GM12878 (cell line): ENCODE measurements around the gene ATP10D. TPM values are rescaled to one million over a fixed set of nuclear protein-coding genes. Genes with fewer than 3 reads are reported as not detected.

ENCODE experiments used
- BACH1 ChIP-seq: fragments of 450-650 bp; IDR thresholded peaks from 2 replicates; pipeline ENCODE4 v1.6.1; 2017; ENCODE audit warnings: mild to moderate bottlenecking, borderline replicate concordance
- CHD2 ChIP-seq: IDR thresholded peaks from 2 replicates; pipeline ENCODE4 v1.6.1; 2011; ENCODE audit warnings: low read depth, low read length, improper control_type of control experiment, borderline replicate concordance
- CUX1 ChIP-seq: IDR thresholded peaks from 2 replicates; pipeline ENCODE4 v1.6.1; 2012; ENCODE audit warnings: improper control_type of control experiment, low read depth, low read length; ENCODE audit not compliant: insufficient replicate concordance
- ELK1 ChIP-seq: IDR thresholded peaks from 2 replicates; pipeline ENCODE4 v1.6.1; 2012; ENCODE audit warnings: low read depth, low read length, improper control_type of control experiment
- ETV6 ChIP-seq, 2 experiments: fragments of 450-650 bp in 1 of 2; IDR thresholded peaks in 1 of 2; conservative IDR thresholded peaks in 1 of 2; 2 replicates each; pipeline ENCODE4 v1.6.1; 2014; ENCODE audit warnings: antibody characterized with exemption in 1 of 2, borderline replicate concordance in 1 of 2, low read depth in 1 of 2, mild to moderate bottlenecking in 1 of 2, moderate library complexity in 1 of 2
- HCFC1 ChIP-seq: fragments of 150-350 bp; IDR thresholded peaks from 2 replicates; pipeline ENCODE4 v1.6.1; 2014; ENCODE audit warnings: low read length
- MTA2 ChIP-seq: fragments of 450-650 bp; IDR thresholded peaks from 2 replicates; pipeline ENCODE4 v1.6.1; 2016; ENCODE audit warnings: low read depth, mild to moderate bottlenecking, moderate library complexity
- NFYA ChIP-seq: IDR thresholded peaks from 2 replicates; pipeline ENCODE4 v1.6.1; 2011; ENCODE audit warnings: low read depth, mild to moderate bottlenecking, low read length, improper control_type of control experiment, borderline replicate concordance
- RAD51 ChIP-seq: fragments of 450-650 bp; IDR thresholded peaks from 2 replicates; pipeline ENCODE4 v1.6.1; 2016; ENCODE audit warnings: moderate library complexity, mild to moderate bottlenecking, inconsistent platforms
- RBBP5 ChIP-seq: fragments of 200-600 bp; sonication (generic); conservative IDR thresholded peaks from 2 replicates; pipeline ENCODE4 v1.6.1; 2016
- SMAD1 ChIP-seq: fragments of 450-650 bp; IDR thresholded peaks from 2 replicates; pipeline ENCODE4 v1.6.1; 2018; ENCODE audit warnings: mild to moderate bottlenecking, low read depth; ENCODE audit not compliant: partially characterized antibody
- SMAD5 ChIP-seq: IDR thresholded peaks from 2 replicates; pipeline ENCODE4 v1.6.1; 2016; ENCODE audit warnings: antibody characterized with exemption, low read depth
- SMC3 ChIP-seq: IDR thresholded peaks from 2 replicates; pipeline ENCODE4 v1.6.1; 2011; ENCODE audit warnings: low read length, improper control_type of control experiment, borderline replicate concordance
- SREBF1 ChIP-seq: IDR thresholded peaks from 2 replicates; pipeline ENCODE4 v1.6.1; 2012; ENCODE audit warnings: mild to moderate bottlenecking, low read length
- SREBF2 ChIP-seq: IDR thresholded peaks from 2 replicates; pipeline ENCODE4 v1.6.1; 2012; ENCODE audit warnings: mild to moderate bottlenecking, low read length
- STAT3 ChIP-seq: IDR thresholded peaks from 2 replicates; pipeline ENCODE4 v1.6.1; 2011; ENCODE audit warnings: low read depth, low read length, improper control_type of control experiment
- TARDBP ChIP-seq: IDR thresholded peaks from 2 replicates; pipeline ENCODE4 v1.6.1; 2016; ENCODE audit warnings: borderline replicate concordance
- TBL1XR1 ChIP-seq: IDR thresholded peaks from 2 replicates; pipeline ENCODE4 v1.6.1; 2012; ENCODE audit warnings: low read depth, low read length, improper control_type of control experiment
- ZBTB11 ChIP-seq: fragments of 450-650 bp; formaldehyde crosslinking; IDR thresholded peaks from 2 replicates; pipeline ENCODE4 v1.5.0; 2022; ENCODE audit warnings: mild to moderate bottlenecking, missing genetic modification characterization
- ZNF217 ChIP-seq: fragments of 450-650 bp; IDR thresholded peaks from 2 replicates; pipeline ENCODE4 v1.6.1; 2017; ENCODE audit warnings: antibody characterized with exemption, mild to moderate bottlenecking
- ZNF274 ChIP-seq: IDR thresholded peaks from one replicate; pipeline ENCODE4 v1.8.0; 2011; ENCODE audit not compliant: insufficient read length, insufficient read depth
- ZNF384 ChIP-seq: IDR thresholded peaks from 2 replicates; pipeline ENCODE4 v1.6.1; 2012; ENCODE audit warnings: low read depth, mild to moderate bottlenecking, low read length, improper control_type of control experiment, borderline replicate concordance
- ZZZ3 ChIP-seq: IDR thresholded peaks from 2 replicates; pipeline ENCODE4 v1.6.1; 2011; ENCODE audit warnings: low read depth; ENCODE audit not compliant: control insufficient read depth, insufficient read length
- polyA plus RNA-seq, 11 experiments: library from polyadenylated mRNA; depleted of rRNA in 4 of 11; unstranded in 6 of 11; stranded (reverse) in 5 of 11; fragments of >200 nt; fragmentation: Nextera tagmentation in 4 of 11; fragmentation: Illumina TruSeq in 1 of 11; extraction: Ambion mirVana in 4 of 11; extraction: Trizol in 1 of 11; gene quantifications; 1 replicate in 1 of 11; 2 replicates in 10 of 11; pipeline versions ENCODE4 v1.2.1 to v1.2.3, GENCODE V29; 2011 to 2016; ENCODE audit warnings: inconsistent platforms in 2 of 11, missing spikeins in 2 of 11, low read depth in 1 of 11
- total RNA-seq, 4 experiments: library from RNA; depleted of rRNA in 3 of 4; stranded (reverse); fragments of >200 nt in 3 of 4; fragmentation: Illumina TruSeq in 1 of 4; extraction: Trizol in 1 of 4; gene quantifications; 2 replicates each; pipeline versions ENCODE4 v1.2.1 to v1.2.3, GENCODE V29; 2013 to 2021

ATP10D gene
- total and polyA plus RNA-seq, 10 of the 15 experiments (the other 5 are each of a cell fraction or from before 2014, with no cell fraction given), result 10.2 to 50.3 (median 19.1) TPM

- no peak for TF ChIP-seq CUX1
- peak; percentile 73 for TF ChIP-seq MTA2
- TF ChIP-seq ZNF274, result no peak
- TF ChIP-seq ZNF384, result no peak
- TF ChIP-seq SREBF2, result no peak
- TF ChIP-seq ELK1, result no peak
- no peak for TF ChIP-seq NFYA
- TF ChIP-seq SREBF1, result no peak
- no peak for TF ChIP-seq BACH1
- TF ChIP-seq RBBP5, result no peak
- no peak for TF ChIP-seq SMC3
- TF ChIP-seq ZZZ3, result no peak
- no peak for TF ChIP-seq ZNF217
- TF ChIP-seq TARDBP, result no peak
- TF ChIP-seq SMAD1, result no peak
- no peak for TF ChIP-seq RAD51
- TF ChIP-seq CHD2, result no peak
- no peak for TF ChIP-seq ZBTB11
- TF ChIP-seq ETV6 (conservative IDR thresholded peaks at IDR 0.05 in 1 of 2, IDR thresholded peaks at IDR 0.05 in 1 of 2; ENCODE audit: borderline replicate concordance in 1 of 2, low read depth in 1 of 2), result peak in 1 of 2 experiments; percentile 93; a peak in 2 of 4 replicates
- no peak for TF ChIP-seq TBL1XR1
- no peak for TF ChIP-seq SMAD5
- no peak for TF ChIP-seq STAT3
- TF ChIP-seq HCFC1, result no peak
Observed at GRCh38 chr4:47531241-47531953, 46.3 kb downstream of the ATP10D start (continued).
